Heart left ventricle (tissue), 16 donors: Measurements from ENCODE around the gene FER. TPM values are rescaled to one million over a fixed set of nuclear protein-coding genes. Genes with fewer than 3 reads are reported as not detected.

ENCODE experiments used
- ATAC-seq, 4 donors: fragments of 200-7000 bp; cut with Tn5 transposase; one replicate each; pipeline ENCODE4 v1.9.1; 2020 to 2022; ENCODE audit warnings: moderate library complexity in 4 of 4, mild to moderate bottlenecking in 3 of 4, moderate number of reproducible peaks in 1 of 4
- DNase-seq, 5 donors: peaks; one replicate each; pipeline ENCODE4 v3.0.0-alpha.2; 2020
- H3K27ac ChIP-seq, 12 donors: fragments of 200-600 bp; sonication (generic) in 4 of 12; one replicate each; pipeline versions ENCODE4 v1.5.0 to v1.8.0; 2016 to 2022; ENCODE audit warnings: mild to moderate bottlenecking in 2 of 12
- H3K27me3 ChIP-seq, 9 donors: fragments of 200-600 bp; sonication (generic) in 2 of 9; one replicate each; pipeline versions ENCODE4 v1.5.1 to v1.8.0; 2016 to 2022; ENCODE audit warnings: mild to moderate bottlenecking in 3 of 9
- H3K36me3 ChIP-seq, 9 donors: fragments of 200-600 bp; sonication (generic) in 2 of 9; one replicate each; pipeline versions ENCODE4 v1.5.0 to v1.8.0; 2018 to 2022; ENCODE audit warnings: mild to moderate bottlenecking in 2 of 9
- H3K4me1 ChIP-seq, 12 donors: fragments of 200-600 bp; sonication (generic) in 4 of 12; one replicate each; pipeline versions ENCODE4 v1.5.0 to v1.8.0; 2016 to 2022; ENCODE audit warnings: mild to moderate bottlenecking in 3 of 12
- H3K4me3 ChIP-seq, 12 donors: fragments of 200-600 bp; sonication (generic) in 4 of 12; one replicate each; pipeline versions ENCODE4 v1.5.0 to v1.8.0; 2017 to 2022; ENCODE audit warnings: mild to moderate bottlenecking in 9 of 12, moderate library complexity in 4 of 12
- H3K9me3 ChIP-seq, 12 donors: fragments of 200-600 bp; sonication (generic) in 4 of 12; one replicate each; pipeline versions ENCODE4 v1.5.0 to v1.8.0; 2016 to 2022; ENCODE audit warnings: mild to moderate bottlenecking in 1 of 12
- CTCF ChIP-seq, 12 donors: fragments of 200-600 bp; sonication (generic) in 4 of 12; IDR thresholded peaks; one replicate each; pipeline versions ENCODE4 v1.5.0 to v1.8.0; 2018 to 2022; ENCODE audit warnings: antibody characterized with exemption in 12 of 12, mild to moderate bottlenecking in 5 of 12
- POLR2A ChIP-seq, 2 donors: fragments of 450-650 bp; IDR thresholded peaks; one replicate each; pipeline ENCODE4 v1.6.1; 2017; ENCODE audit warnings: antibody characterized with exemption in 2 of 2, mild to moderate bottlenecking in 2 of 2, moderate library complexity in 2 of 2
- WGBS, 4 donors: extraction: QIAGEN DNeasy Blood & Tissue Kit in 2 of 4; methylation state at CpG; one replicate each; pipeline versions ENCODE4 v1.1.5 to v1.1.7; 2013 to 2018; 5-methylcytosine and 5-hydroxymethylcytosine counted together
- intact Hi-C, 10 donors: fragments of 100-400 bp; cut with DNase I; formaldehyde crosslinking; loops; one replicate each; pipeline versions ENCODE4 v1.11.1 to v1.14.2; 2022
- polyA plus RNA-seq, 2 donors: library from polyadenylated mRNA; stranded (reverse); fragments of 200-250 nt; gene quantifications; one replicate each; pipeline ENCODE4 v1.2.3, GENCODE V29; 2013
- total RNA-seq, 9 donors: library from RNA; depleted of rRNA in 2 of 9; stranded (reverse); fragments of >200 nt in 2 of 9; fragmentation: NEBNext Ultra II Directional in 3 of 9; extraction: Animal tissue kit (Norgen Biotek cat#: 25700) in 3 of 9; gene quantifications; one replicate each; pipeline versions ENCODE4 v1.1.0 to v1.2.4, GENCODE V29; 2016 to 2023
- donor health status: ischemic (EF 13 %, LVEDD 7.1; RV severe dilation, severe dysfunction).
- donor health status: healthy with polysubstance abuse.
- donor health status: DM: no; HTN: yes; CAD: no.
- donor health status: DM: no; HTN: no; CAD: no.
- donor health status: ischemic (EF 25% LVEDD 6.9; RV normal size, moderate dysfunction).
- donor health status: ischemic (EF 25% LVEDD 5.7; RV mildly dilated, moderate dysfunction).
- donor health status: healthy.
- donor health status: DM: yes; HTN: yes; CAD: no.
- donor health status: ischemic (EF 35%, LVEDD 5.7; RV mildly dilated, moderate dysfunction).
- donor health status: nonischemic (EF 11% LVEDD 7.7; RV severe dilation, severe dysfunction).
- donor health status: DM: yes; HTN: yes; CAD: no.
- donor health status: PGD.
- donor health status: ischemic (EF 29% LVEDD 5.4; RV normal size, mild dysfunction).
- donor health status: nonischemic (EF 23%, LVEDD 6.1; RV moderate dilation, normal function).

The FER gene
- total and polyA plus RNA-seq, 11 donors = 1.4 to 25.7 (median 13.1) TPM

- TF ChIP-seq CTCF (IDR thresholded peaks at IDR 0.05) (no peak), POLR2A (IDR thresholded peaks at IDR 0.05) (no peak)
- ATAC-seq = no peak
- intact Hi-C loops = loop anchor here in 2 of 10 donors (10.0 kb wide), 1 partner anchor 694 kb away; no protein-coding TSS in a partner anchor
These were observed 27.3 kb upstream of the FER start for GRCh38 chr5:108720391-108720790.

GRCh38 chr5:108726446-108727235 is 21.1 kb upstream of the FER start:
- WGBS, 4 donors = 89 to 91% (median 89%) methylated on average over 6 of the region's 6 CpGs
- Histone ChIP-seq H3K4me3 (peak overlapping the region in 9 of 12 donors; percentile 74 to 95 (median 87)), H3K27ac (peak overlapping the region in 11 of 12 donors; percentile 86 to 95 (median 91)), H3K27me3 (no peaks in the 10 kb centered on the region), H3K4me1 (peaks cover 0 to 33% (median 5%) of the 10 kb centered on the region in 12 donors), H3K36me3 (no peaks in the 10 kb centered on the region), H3K9me3 (no peaks in the 10 kb centered on the region)
- intact Hi-C loops = loop anchor here in 4 of 10 donors (1.0 to 10.0 kb wide), 3 partner anchors 22 to 688 kb away; no protein-coding TSS in a partner anchor
- DNase-seq = no peak
- TF ChIP-seq CTCF (IDR thresholded peaks at IDR 0.05) = no peak
- no peak for TF ChIP-seq POLR2A (IDR thresholded peaks at IDR 0.05)
- no peak for ATAC-seq

More at GRCh38 chr5:108720391-108720790, 27.3 kb upstream of the FER start:
- no peak overlapping the region for H3K27ac ChIP-seq
- H3K27me3 ChIP-seq = no peaks in the 10 kb centered on the region
- H3K4me3 ChIP-seq = no peak overlapping the region
- DNase-seq = no peak
- no peaks in the 10 kb centered on the region for H3K4me1 ChIP-seq
- H3K9me3 ChIP-seq = no peaks in the 10 kb centered on the region
- no peaks in the 10 kb centered on the region for H3K36me3 ChIP-seq

GRCh38 chr5:108727236-108727650 is 20.5 kb upstream of the FER start:
- ATAC-seq (peak in 3 of 4 donors; percentile 9 to 53 (median 26)), DNase-seq (peak in 4 of 5 donors; percentile 24 to 62 (median 34))
- no peaks in the 10 kb centered on the region for H3K27me3 ChIP-seq
- TF ChIP-seq CTCF (IDR thresholded peaks at IDR 0.05) (no peak), POLR2A (IDR thresholded peaks at IDR 0.05) (no peak)
- H3K4me3 ChIP-seq = peak overlapping the region; percentile 40 to 95 (median 84)
- no peaks in the 10 kb centered on the region for H3K36me3 ChIP-seq
- WGBS, 4 donors = 20 to 23% (median 21%) methylated on average over 8 of the region's 8 CpGs
- H3K4me1 ChIP-seq = peaks cover 0 to 33% (median 5%) of the 10 kb centered on the region in 12 donors
- intact Hi-C loops = loop anchor here in 4 of 10 donors (1.0 to 10.0 kb wide), 3 partner anchors 21 to 688 kb away; no protein-coding TSS in a partner anchor
- H3K27ac ChIP-seq = peak overlapping the region in 11 of 12 donors; percentile 86 to 95 (median 91)
- no peaks in the 10 kb centered on the region for H3K9me3 ChIP-seq
